Activated CD8-positive, alpha-beta memory T cell treated with anti-CD3 and anti-CD28 coated beads, Interleukin-2, amount 50 U/mL, for 24 hours (primary cell): ENCODE results near the gene ABCG1.

Experiments used
- DNase-seq: peaks from one replicate; pipeline ENCODE4 v3.0.0-alpha.2; 2020; ENCODE audit errors: extremely low read depth

ABCG1 gene

DNA sequence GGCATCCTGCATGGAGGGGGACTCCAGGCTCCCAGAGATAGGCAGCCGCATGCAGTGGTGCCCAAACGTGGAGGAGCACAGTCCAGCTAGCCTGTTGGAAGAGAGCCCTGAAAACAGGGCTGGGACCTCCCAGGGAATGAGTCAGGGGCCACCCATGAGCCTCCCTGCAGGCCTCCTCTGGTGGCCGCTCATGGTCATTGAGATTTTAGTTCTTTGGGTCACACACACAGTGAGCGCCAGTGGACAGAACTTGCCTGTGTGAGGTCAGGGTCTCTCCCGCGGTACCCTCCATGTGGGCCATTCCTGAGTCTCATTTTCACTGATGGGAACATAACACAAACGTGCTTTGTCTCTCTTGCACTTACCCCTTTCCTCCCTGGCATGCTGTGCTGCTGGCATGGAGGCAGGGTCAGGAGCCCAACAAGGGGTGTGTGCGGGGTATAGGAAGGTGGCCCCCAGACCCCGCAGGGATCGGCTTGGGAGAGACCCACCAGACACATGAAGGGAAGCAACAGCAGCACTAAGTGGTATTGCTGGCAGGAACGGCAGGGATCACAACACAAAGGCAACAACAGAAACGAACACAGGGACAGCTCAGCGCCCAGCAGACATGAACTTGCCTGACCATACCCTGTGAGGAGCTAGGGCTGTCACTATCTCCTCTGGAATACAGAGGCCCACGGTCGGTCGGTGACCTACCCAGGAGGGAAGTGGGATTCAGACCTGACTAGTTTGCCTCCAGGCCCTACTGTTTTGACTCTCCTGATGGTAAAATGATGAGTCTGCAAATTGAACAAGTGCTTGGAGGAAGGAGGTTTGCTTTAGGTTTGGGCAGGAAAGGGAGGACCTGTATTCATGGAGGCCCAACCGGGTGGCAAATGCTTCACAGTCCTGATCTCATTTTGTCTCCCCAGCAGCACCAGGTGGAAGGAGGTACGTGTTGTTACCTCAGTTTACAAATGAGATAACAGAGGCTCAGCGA, 31.8 kb downstream of the ABCG1 start:
- no peak for DNase-seq

DNA sequence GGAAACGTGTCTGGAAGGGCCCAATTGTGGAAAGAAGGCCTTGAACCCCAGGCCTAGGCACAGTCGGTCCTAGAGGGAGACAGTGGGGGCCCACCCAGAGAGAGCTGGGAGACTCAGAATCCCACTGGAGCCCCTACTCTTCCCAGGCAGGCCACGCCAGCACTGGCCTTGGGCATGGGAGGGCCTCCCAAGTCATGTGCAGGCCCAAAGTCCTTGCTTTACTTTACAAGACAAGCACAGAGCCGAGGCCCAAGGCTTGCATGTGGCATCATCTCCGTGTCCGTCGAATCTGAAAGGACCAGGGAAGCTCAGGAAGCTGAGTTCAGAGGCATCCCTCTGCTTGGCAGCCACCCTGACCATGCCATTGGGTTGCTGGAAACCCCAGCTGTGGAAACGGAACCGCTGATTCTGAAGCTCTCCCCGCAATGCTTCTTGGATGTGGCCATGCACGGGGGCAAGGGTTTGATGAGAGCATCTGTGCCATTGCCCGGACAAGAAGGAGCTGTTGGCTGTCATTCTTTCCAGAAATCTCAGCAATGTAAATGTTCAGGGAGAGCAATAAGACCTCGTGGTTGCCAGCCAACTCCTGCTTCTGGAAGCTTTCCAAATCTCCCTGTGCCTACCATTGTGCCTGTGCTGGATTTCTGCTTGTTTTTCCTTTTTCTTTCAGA, 32.8 kb downstream of the ABCG1 start:
- no peak for DNase-seq

DNA sequence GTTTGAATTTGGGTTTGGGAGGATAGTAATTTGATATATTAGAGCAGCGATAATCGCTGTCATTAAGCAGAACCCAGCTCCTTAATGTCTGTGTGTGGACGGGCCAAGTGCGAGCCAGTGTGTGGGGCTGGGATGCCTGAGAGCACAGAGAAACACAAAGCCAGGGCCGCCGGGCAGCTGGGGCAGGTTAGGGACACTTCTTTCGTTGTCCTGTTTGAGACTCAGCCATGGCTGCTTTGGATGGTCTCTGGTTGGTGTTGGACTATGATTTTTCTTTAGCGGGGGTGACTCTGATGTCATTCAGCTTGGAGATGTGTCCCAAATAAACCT, 33.4 kb downstream of the ABCG1 start:
- no peak for DNase-seq

DNA sequence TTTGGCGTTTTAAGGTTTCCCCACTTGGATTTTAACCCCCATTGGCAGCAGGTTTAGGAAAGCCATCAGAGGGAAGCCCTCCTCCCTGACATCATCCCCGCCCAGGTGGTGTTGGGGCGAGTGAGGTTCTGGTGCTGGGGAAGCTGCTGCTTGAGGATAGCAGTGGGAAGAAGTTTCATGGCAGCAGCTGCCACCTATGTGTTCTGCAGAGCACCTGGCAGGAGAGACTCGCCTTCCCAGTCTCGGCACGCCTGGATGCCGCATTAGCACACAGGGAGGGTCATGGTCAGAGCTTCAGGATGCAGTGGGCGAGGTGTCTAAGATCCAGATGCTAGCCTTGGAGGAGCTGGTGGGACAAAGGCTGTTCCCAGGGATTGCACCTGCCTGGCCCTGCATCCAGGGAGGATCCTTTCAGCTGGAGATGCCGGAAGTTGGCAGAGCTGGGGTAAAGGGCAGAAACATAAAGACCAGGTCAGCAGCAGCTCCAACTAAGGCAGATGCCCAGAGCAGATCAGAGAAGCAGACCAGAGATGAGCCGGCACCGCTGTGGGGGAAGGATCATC, 33.9 kb downstream of the ABCG1 start:
- no peak for DNase-seq

- no peak for DNase-seq
Measured at GRCh38 chr21:42253466-42253865, 34.5 kb downstream of the ABCG1 start.

GRCh38 chr21:42254083-42254482, 35.1 kb downstream of the ABCG1 start:
- DNase-seq = no peak

DNA sequence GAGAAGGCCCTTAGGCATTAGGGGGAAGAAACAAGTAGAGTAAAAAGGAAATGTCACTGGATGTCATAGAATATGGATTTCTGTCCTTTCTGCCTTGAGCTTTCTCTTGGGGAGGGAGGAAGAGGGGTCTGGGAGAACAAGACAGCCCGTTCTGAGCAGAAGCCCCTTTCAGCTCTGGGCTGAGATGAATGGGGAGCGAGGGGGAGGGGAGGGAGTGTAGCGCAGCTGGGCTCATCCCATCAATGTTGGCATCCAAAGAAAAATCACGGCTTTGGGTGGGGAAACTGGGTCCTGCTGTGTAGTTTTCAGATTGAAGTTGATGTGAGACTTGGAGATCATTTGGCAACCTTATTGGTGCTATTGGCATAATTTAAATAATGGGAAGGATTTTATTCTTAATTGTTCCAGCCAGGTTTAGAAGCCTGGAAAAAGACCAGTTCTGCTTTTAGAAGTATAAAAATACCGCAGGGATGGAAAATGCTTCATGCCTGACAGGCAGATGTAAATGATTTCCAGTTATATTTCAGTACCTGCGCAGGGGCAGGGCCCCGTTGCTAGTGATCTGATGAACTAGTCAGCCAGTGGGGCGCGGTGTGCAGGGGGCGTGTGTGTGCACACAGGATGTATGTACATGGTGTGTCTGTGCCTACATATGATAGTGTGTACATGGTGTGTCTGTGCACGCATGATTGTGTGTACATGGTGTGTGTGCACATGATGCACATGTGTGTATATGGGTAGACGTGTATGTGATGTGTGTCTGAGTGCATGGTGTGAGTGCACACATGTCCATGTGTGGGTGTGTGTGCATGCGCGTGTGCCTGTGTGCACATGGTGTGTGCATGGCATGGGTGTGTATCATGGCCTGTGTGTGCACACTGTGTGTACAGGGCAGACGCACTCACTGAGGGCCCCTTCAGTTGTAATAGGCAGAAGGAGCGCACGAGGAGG, 36.0 kb downstream of the ABCG1 start:
- no peak for DNase-seq

- no peak for DNase-seq
Measured at GRCh38 chr21:42255825-42256224, 36.9 kb downstream of the ABCG1 start.

DNA sequence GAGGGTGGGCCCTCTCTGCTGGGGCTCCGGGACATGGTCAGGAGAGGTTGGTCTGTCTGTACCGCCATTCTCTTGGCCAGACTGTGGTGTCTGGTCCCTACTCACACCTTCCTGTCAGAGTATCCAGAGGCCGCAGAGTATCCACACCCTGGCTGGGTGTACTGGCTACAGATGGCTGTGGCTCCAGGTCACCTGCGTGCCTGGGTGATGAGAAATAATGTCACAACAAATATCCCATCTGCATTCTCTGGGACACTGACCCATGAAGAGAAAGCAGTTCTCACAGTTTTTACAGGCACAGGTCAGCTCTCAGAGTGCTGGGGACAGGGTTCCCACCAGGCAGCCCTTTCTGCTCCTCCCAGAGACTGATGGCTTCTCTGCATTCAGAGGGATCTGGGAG, 37.4 kb downstream of the ABCG1 start:
- no peak for DNase-seq

GRCh38 chr21:42257091-42257765, 38.3 kb downstream of the ABCG1 start:
- DNase-seq = no peak

DNA sequence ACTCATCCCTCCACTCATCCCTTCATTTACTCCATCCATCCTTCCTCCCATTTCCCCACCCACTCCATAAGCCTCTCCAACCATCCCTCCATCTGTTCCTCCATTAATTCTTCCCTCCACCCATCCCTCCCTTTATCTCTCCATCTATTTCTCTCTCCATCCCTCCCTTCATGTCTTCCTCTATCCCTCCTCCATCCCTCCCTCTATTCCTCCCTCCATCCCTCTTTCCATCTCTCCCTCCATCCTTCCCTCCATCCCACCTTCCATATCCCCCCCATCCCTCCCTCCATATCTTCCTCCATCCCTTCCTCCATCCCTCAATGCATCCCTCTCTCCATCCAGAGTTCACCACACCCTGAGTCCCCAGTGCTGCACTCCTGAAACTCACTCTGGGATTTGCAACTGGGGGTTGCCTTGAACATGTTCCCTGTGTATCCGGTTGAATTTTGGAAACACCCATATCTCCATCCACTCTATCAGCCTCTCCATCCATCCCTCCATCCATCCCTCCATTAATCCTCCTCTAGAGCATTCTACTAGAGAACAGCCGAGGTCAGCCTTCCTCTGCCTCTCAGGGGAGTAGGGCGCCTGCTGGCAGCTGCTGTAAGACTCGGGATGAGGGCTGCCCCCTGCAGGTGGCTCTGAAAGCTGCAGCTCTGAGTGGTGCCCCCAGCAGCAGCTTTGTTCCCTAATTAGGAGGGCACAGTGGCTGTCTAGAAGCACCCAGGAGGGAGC, 39.4 kb downstream of the ABCG1 start:
- DNase-seq = peak; percentile 59

DNA sequence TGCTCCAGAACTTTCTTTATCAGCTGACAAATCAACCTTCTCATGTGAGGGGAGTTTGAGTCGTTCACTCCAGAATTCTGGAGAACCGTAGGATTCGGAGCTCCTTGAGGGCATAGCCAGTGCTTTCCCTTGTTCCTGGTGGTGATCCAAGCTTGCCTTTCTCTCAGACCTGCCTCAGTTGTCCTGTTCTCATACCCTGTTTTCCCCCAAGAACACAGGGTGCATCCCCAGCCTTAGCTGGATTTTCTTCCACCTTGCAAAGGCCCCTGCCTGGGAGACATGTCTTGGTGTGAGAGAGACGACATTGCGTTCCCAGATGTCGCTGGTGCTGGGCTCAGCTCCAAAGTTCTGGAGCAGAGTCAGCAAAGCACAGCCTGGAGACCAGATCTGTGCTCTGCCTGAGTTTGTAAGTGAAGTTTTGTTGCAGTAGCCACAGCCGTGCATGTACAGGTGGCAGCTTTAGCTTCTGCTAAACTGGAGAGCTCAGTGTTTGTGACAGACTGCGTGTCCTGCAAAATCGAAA, 40.0 kb downstream of the ABCG1 start:
- no peak for DNase-seq

GRCh38 chr21:42260121-42260520, 41.2 kb downstream of the ABCG1 start:
- DNase-seq = no peak

- no peak for DNase-seq
Measured at GRCh38 chr21:42261829-42262200, 42.9 kb downstream of the ABCG1 start.

GRCh38 chr21:42262831-42263231, 43.9 kb downstream of the ABCG1 start:
- no peak for DNase-seq

GRCh38 chr21:42263591-42264131, 44.7 kb downstream of the ABCG1 start:
- DNase-seq = no peak

- no peak for DNase-seq
Measured at GRCh38 chr21:42264245-42265195, 45.6 kb downstream of the ABCG1 start.

GRCh38 chr21:42265231-42265812, 46.4 kb downstream of the ABCG1 start:
- no peak for DNase-seq
